Dermis blood vessel endothelial cell (primary cell): Measurements from ENCODE around the gene NAA80. TPM values are rescaled to one million over a fixed set of nuclear protein-coding genes. Genes with fewer than 3 reads are reported as not detected.
"Not testable (repeated sequence)": the region's sequence is repeated elsewhere in the genome, so short reads cannot be mapped to it uniquely, and the experiment has no call there.

ENCODE experiments used
- DNase-seq: peaks from one replicate; pipeline ENCODE4 v3.0.0; 2010
- total RNA-seq: library from RNA; depleted of rRNA; stranded (reverse); fragments of >200 nt; gene quantifications from 2 replicates; pipeline ENCODE4 v1.2.3, GENCODE V29; 2014

The NAA80 gene
- total RNA-seq, 1 donor from 2014 or later, result 4.9 TPM

- no peak for DNase-seq
Observed at GRCh38 chr3:50289130-50289529, 10.1 kb downstream of the NAA80 start.

DNA sequence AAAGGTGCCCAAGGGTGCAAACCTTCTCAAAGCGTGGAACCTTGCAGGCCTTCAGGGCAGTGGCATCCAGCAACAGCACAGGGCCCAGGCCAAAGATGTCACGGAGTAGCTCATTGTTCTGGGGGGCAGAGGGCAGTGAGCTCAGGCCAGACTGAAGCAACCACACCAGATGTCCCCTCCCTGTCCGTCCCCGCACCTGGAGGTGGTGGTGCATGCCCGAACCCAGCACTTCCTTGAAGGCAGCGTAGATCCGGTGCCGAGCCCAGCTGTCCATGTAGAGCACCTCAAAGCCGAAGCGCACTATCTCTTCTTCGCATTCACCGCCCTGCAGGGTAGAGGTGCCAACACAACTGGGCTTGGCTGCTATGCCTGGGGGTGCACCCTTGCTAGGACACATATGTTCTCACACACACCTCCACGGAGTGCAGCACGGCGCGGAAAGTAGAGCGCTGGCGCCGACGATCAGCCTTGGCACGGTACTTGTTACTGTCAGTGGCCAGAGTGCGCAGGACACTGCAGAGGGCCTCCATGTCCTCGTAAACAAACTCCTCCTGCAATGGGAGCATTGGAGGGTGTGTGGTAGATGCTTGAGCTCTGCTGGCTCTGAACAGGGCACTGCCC lies 10.7 kb downstream of the NAA80 start:
- DNase-seq, result no peak

- no peak for DNase-seq
Observed at GRCh38 chr3:50287262-50287661, 11.9 kb downstream of the NAA80 start.

- DNase-seq, result no peak
Observed at GRCh38 chr3:50286322-50287227, 12.6 kb downstream of the NAA80 start.

GRCh38 chr3:50284121-50284520 lies 15.1 kb downstream of the NAA80 start:
- not testable (repeated sequence) for DNase-seq

DNA sequence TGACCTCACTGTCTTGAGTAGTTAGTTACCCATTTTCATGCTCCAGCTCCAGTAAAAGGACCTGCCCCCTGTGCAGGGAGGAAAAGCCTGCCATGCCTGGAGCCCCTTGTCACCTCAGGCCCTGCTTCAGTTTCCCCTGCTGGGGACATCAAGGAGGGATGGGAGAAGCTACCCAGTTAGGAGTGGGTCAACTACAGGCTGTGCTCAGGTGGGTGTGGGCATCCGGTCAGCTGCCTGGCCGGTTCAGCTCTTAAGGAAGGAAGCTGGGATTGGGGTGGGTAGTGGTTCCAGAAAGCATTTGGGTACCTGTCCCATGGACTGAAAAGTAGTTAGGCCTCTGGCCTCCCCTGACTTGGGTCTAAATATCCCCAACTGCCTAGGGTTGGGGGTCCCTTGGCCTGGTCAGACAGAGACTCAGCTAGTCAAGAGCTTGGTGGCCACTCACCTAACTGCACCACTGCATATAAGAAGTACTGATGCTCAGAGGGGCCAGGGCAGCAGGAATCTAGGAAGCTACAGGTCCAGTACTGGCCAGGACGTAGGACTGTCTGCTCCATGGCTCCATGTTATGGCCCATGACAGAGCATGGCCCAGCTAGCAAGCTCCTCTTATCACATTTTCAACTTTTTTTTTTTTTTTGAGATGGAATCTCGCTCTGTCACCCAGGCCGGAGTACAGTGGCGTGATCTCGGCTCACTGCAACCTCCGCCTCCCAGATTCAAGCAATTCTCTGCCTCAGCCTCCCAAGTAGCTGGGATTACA lies 19.8 kb downstream of the NAA80 start:
- no peak for DNase-seq

DNA sequence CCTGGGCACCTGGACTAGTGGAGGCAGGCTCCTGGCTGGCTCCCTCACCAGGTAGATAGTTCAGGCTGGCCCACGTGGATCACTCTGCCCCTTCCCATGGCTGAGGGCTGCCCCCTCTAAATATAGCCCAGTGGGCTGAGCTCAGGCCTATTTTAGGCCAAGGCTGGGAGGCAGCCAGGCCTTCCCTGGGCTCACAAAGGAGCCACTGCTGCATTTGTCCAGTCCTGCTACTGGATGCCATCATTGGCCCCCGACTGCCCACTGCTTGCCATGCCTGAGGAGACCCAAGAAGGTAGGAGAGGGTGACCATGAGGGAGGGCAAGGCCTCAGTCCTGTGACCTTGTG lies 20.4 kb downstream of the NAA80 start, which contains the start of gene LSMEM2:
Gene LSMEM2 (plus strand): TSS at position 208 of the 345 bp plus-strand sequence. CDS start 27 bp downstream, at position 235.
- no peak for DNase-seq

- no peak for DNase-seq
Observed at GRCh38 chr3:50278123-50278879, 20.9 kb downstream of the NAA80 start.

DNA sequence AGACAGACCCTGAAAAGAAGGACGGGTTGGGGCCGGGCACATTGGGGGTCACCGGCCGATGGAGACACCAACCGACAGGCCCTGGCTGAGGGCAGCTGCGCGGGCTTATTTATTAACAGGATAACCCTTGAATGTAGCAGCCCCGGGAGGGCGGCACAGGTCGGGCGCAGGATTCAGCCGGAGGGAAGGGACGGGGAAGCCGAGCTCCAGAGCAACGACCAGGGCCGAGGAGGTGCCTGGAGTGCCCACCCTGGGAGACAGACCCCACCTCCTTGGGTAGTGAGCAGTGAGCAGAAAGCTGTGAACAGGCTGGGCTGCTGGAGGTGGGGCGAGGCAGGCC lies 22.5 kb downstream of the NAA80 start:
- DNase-seq, result no peak

GRCh38 chr3:50275996-50276761 lies 23.0 kb downstream of the NAA80 start:
- DNase-seq, result no peak

GRCh38 chr3:50275141-50275995 lies 23.8 kb downstream of the NAA80 start:
- no peak for DNase-seq

DNA sequence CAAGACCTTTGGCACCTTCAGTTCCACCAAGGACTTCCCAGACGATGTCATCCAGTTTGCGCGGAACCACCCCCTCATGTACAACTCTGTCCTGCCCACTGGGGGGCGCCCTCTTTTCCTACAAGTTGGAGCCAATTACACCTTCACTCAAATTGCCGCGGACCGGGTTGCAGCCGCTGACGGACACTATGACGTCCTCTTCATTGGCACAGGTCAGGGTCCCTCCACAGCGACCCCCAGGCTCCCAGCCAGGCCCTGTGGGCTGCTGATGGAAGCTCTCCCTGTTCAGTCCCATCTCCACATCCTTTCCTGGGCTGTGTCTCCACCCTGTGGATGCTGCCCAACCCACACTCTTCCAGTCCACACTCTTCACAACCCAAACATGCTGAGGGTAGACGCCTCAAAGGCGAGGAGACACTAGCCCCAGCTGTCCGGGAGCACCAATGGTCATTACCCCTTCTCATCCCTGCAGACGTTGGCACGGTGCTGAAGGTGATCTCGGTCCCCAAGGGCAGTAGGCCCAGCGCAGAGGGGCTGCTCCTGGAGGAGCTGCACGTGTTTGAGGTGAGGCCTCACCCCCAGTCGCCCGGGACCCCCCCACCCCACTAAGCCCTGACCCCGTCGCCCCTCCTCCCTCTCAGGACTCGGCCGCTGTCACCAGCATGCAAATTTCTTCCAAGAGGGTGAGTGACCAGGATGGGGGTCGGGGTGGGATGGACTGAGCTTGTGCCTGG lies 24.7 kb downstream of the NAA80 start:
- peak; percentile 86 for DNase-seq

GRCh38 chr3:50273689-50274065 lies 25.5 kb downstream of the NAA80 start:
- no peak for DNase-seq

GRCh38 chr3:50272911-50273688 lies 26.1 kb downstream of the NAA80 start:
- DNase-seq, result peak; percentile 88

GRCh38 chr3:50272538-50272910 lies 26.7 kb downstream of the NAA80 start:
- not testable (repeated sequence) for DNase-seq

- DNase-seq, result no peak
Observed at GRCh38 chr3:50271314-50271936, 27.8 kb downstream of the NAA80 start.

- no peak for DNase-seq
Observed at GRCh38 chr3:50270422-50271224, 28.6 kb downstream of the NAA80 start.

- no peak for DNase-seq
Observed at GRCh38 chr3:50269977-50270413, 29.2 kb downstream of the NAA80 start.
